ENCODE measurements around the gene TRMT61B. TPM values are rescaled to one million over a fixed set of nuclear protein-coding genes. Genes with fewer than 3 reads are reported as not detected.

Gene TRMT61B
- total RNA-seq, 2 experiments from 2014 or later, result 13.6 to 15.5 TPM

DNA sequence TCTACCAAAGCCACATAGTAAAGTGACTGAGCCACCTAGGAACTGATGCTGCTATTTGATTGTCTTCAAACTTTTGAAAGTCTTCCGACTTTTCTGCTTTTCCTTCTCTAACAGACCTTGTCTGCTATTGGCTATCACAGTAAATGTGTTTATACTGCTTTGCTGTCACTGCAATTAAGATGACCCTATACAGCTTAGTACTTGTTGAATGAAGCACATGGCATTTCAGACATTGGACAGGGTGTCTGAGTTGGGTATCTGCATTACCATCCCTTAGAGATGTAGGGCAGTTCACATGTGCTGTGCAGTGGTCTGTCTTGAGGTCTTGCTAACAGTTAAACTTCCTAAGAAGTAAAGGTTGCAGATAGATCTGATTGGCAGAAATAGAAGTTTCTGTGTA lies 27.9 kb upstream of the TRMT61B start:
- H3K4me3 Mint-ChIP-seq, result peak overlapping the region; percentile 59
- CTCF ChIA-PET, result no interaction called here
- DNase-seq, result no peak
- H3K27ac Mint-ChIP-seq, result peak overlapping the region; percentile 61
- peaks cover 22% of the 10 kb centered on the region for H3K36me3 Mint-ChIP-seq (ENCODE audit: low read depth)
- H3K9me3 Mint-ChIP-seq, result no peaks in the 10 kb centered on the region
- H3K4me1 Mint-ChIP-seq (ENCODE audit: low read depth), result peaks cover 57% of the 10 kb centered on the region
- intact Hi-C loops (cut with micrococcal nuclease), result loop anchor here (5.0 kb wide), 1 partner anchor 306 kb away; no protein-coding TSS in a partner anchor
- H3K27me3 Mint-ChIP-seq (ENCODE audit: low read depth), result no peaks in the 10 kb centered on the region

DNA sequence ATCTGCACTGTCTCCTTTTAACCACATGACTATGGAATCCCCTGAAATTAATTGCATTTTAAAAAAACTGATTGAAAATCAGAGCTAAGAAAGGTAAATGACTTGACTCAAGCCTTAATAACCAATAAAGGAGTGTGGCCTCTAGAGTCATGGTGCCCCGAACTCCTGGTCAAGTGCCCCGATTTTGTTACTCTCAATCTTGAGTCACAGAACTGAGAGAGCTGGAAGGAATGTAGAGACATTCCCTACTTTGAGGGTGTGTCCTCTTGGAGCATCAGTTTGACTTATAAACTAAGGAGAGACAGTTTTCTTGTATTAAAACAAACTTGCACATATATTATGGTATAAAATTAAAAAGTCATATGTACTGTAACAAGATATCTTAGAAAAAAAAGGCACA lies 26.8 kb upstream of the TRMT61B start:
- DNase-seq, result no peak
- Mint-ChIP-seq H3K27me3 (ENCODE audit: low read depth) (no peaks in the 10 kb centered on the region), H3K27ac (no peak overlapping the region), H3K4me1 (ENCODE audit: low read depth) (peaks cover 52% of the 10 kb centered on the region), H3K9me3 (no peaks in the 10 kb centered on the region), H3K4me3 (peak overlapping the region; percentile 100), H3K36me3 (ENCODE audit: low read depth) (peaks cover 16% of the 10 kb centered on the region)
- intact Hi-C loops (cut with micrococcal nuclease), result loop anchor here (5.0 kb wide), 1 partner anchor 305 kb away; no protein-coding TSS in a partner anchor
- CTCF ChIA-PET, result interaction anchor here (1.3 to 1.7 kb wide), 2 partner anchors 302 to 331 kb away, joined by 3 to 4 read pairs; no protein-coding TSS in a partner anchor

DNA sequence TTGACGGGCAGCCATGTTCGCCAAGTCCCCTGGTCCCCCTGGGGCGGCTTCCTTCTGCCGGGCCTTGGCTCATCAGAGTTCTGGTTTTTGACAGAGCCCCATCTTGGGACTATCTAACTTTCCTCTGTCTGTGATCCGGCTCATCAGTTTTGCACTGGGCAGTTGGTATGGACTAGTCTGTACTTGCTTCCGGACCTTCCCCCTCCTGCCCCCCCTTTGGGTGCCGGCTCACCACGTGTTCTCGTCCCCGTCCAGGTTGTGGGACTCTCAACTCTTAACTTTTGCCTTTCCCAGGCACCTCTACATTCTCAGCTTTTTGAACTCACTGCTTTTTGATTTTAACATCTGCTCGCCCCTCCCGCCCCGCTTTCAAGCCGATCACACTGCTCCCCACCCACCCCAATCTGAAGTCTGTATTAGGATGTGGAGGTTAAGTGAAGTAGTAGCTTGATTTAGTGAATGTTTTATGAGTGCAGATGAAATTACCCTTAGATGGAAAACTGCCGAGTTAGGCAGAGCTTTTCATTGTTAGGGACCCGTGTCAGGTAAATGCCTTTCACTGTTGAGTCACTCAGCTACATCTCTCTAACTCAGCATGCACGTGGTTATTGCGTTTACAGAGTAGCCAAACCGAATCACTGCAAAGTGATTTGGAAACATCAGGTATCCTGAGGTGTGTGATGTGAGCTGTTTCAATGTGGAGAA lies 25.2 kb upstream of the TRMT61B start:
- Mint-ChIP-seq H3K27ac (peak overlapping the region; percentile 97), H3K36me3 (ENCODE audit: low read depth) (peaks cover 12% of the 10 kb centered on the region), H3K27me3 (ENCODE audit: low read depth) (no peaks in the 10 kb centered on the region), H3K4me1 (ENCODE audit: low read depth) (peaks cover 41% of the 10 kb centered on the region), H3K4me3 (peak overlapping the region; percentile 100), H3K9me3 (no peaks in the 10 kb centered on the region)
- DNase-seq, result peak; percentile 42
- CTCF ChIA-PET, result interaction anchor here (0.6 to 1.7 kb wide), 6 partner anchors 115 to 329 kb away, joined by 3 to 4 read pairs (median 3); no protein-coding TSS in a partner anchor
- intact Hi-C loops (cut with micrococcal nuclease), result loop anchor here (2.0 to 5.0 kb wide), 4 partner anchors 75 to 1251 kb away; partner anchors contain the start of gene YPEL5

- intact Hi-C loops (cut with micrococcal nuclease), result loop anchor here (1.0 to 5.0 kb wide), 7 partner anchors 24 to 1252 kb away; partner anchors contain the start of genes PPP1CB, TRMT61B and YPEL5
- Mint-ChIP-seq H3K9me3 (no peaks in the 10 kb centered on the region), H3K4me1 (ENCODE audit: low read depth) (peaks cover 35% of the 10 kb centered on the region), H3K27ac (peak within 1 kb of the TSS; percentile 97), H3K4me3 (peak within 1 kb of the TSS; percentile 100), H3K27me3 (ENCODE audit: low read depth) (no peaks in the 10 kb centered on the region), H3K36me3 (ENCODE audit: low read depth) (peaks cover 12% of the 10 kb centered on the region)
- CTCF ChIA-PET, result interaction anchor here (0.7 to 1.0 kb wide), 2 partner anchors 85 to 328 kb away, joined by 3 read pairs; no protein-coding TSS in a partner anchor
- peak; percentile 97 for DNase-seq
Measured at GRCh38 chr2:28894470-28895188, 24.5 kb upstream of the TRMT61B start, which contains the start of gene WDR43. TSS of gene WDR43 (plus strand) at chr2:28894667. CDS start at chr2:28894699, 32 bp downstream.

GRCh38 chr2:28893488-28893887 lies 23.4 kb upstream of the TRMT61B start:
- H3K36me3 Mint-ChIP-seq (ENCODE audit: low read depth), result peaks cover 10% of the 10 kb centered on the region
- H3K4me3 Mint-ChIP-seq, result peak overlapping the region; percentile 10
- H3K4me1 Mint-ChIP-seq (ENCODE audit: low read depth), result peaks cover 24% of the 10 kb centered on the region
- CTCF ChIA-PET, result no interaction called here
- intact Hi-C loops (cut with micrococcal nuclease), result no loop called here
- no peaks in the 10 kb centered on the region for H3K9me3 Mint-ChIP-seq
- H3K27ac Mint-ChIP-seq, result no peak overlapping the region
- DNase-seq, result no peak
- H3K27me3 Mint-ChIP-seq (ENCODE audit: low read depth), result no peaks in the 10 kb centered on the region

DNA sequence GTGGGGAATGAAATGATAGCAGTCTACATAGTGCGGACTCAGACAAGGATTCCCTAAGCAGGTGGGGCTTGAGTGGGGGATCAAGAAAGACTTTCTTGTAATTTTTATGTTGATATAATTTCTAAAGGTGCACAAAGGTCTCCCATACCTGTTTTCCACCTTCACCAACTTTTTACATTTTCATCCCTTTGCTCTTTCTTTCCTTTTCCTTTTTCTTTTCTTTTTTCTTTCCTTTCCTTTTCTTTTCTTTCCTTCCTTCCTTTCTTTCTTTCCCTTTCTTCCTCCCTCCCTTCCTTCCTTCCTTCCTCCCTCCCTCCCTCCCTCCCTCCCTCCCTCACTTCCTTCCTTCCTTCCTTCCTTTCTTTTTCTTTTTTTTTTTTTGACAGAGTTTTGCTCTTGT lies 10.1 kb upstream of the TRMT61B start:
- no peaks in the 10 kb centered on the region for H3K4me1 Mint-ChIP-seq (ENCODE audit: low read depth)
- CTCF ChIA-PET, result no interaction called here
- peaks cover 18% of the 10 kb centered on the region for H3K27me3 Mint-ChIP-seq (ENCODE audit: low read depth)
- H3K9me3 Mint-ChIP-seq, result no peaks in the 10 kb centered on the region
- intact Hi-C loops (cut with micrococcal nuclease), result no loop called here
- DNase-seq, result no peak
- H3K27ac Mint-ChIP-seq, result no peak overlapping the region
- H3K4me3 Mint-ChIP-seq, result no peak overlapping the region
- H3K36me3 Mint-ChIP-seq (ENCODE audit: low read depth), result no peaks in the 10 kb centered on the region

GRCh38 chr2:28871620-28872019 lies 1.5 kb upstream of the TRMT61B start:
- intact Hi-C loops (cut with micrococcal nuclease), result loop anchor here (2.0 kb wide), 2 partner anchors 51 to 245 kb away; no protein-coding TSS in a partner anchor

GRCh38 chr2:28869494-28870145 lies 489 bp downstream of the TRMT61B start:
- CTCF ChIA-PET, result interaction anchor here (0.7 to 1.8 kb wide), 2 partner anchors 21 to 49 kb away, joined by 6 to 7 read pairs; no protein-coding TSS in a partner anchor
- Mint-ChIP-seq H3K36me3 (ENCODE audit: low read depth) (peaks cover 13% of the 10 kb centered on the region), H3K4me3 (peak overlapping the region; percentile 89), H3K27ac (peak overlapping the region; percentile 89), H3K9me3 (no peaks in the 10 kb centered on the region), H3K4me1 (ENCODE audit: low read depth) (peaks cover 36% of the 10 kb centered on the region), H3K27me3 (ENCODE audit: low read depth) (no peaks in the 10 kb centered on the region)
- intact Hi-C loops (cut with micrococcal nuclease), result loop anchor here (1.0 to 2.0 kb wide), 9 partner anchors 25 to 303 kb away; partner anchors contain the start of genes PPP1CB, SPDYA and WDR43
- DNase-seq, result peak; percentile 23

More at GRCh38 chr2:28871620-28872019, 1.5 kb upstream of the TRMT61B start:
- Mint-ChIP-seq H3K27ac (no peak overlapping the region), H3K4me3 (no peak overlapping the region), H3K36me3 (ENCODE audit: low read depth) (peaks cover 4% of the 10 kb centered on the region), H3K4me1 (ENCODE audit: low read depth) (peaks cover 21% of the 10 kb centered on the region), H3K9me3 (no peaks in the 10 kb centered on the region), H3K27me3 (ENCODE audit: low read depth) (peaks cover 5% of the 10 kb centered on the region)
- CTCF ChIA-PET, result interaction anchor here (1.8 kb wide), 1 partner anchor 51 kb away, joined by 7 read pairs; no protein-coding TSS in a partner anchor
- DNase-seq, result no peak

GRCh38 chr2:28868611-28869010 lies 1.5 kb downstream of the TRMT61B start:
- CTCF ChIA-PET, result interaction anchor here (1.6 kb wide), 1 partner anchor 30 kb away, joined by 3 read pairs; no protein-coding TSS in a partner anchor
- no peaks in the 10 kb centered on the region for H3K9me3 Mint-ChIP-seq
- intact Hi-C loops (cut with micrococcal nuclease), result no loop called here
- no peak for DNase-seq
- H3K27ac Mint-ChIP-seq, result no peak overlapping the region
- H3K36me3 Mint-ChIP-seq (ENCODE audit: low read depth), result peaks cover 13% of the 10 kb centered on the region
- peaks cover 42% of the 10 kb centered on the region for H3K4me1 Mint-ChIP-seq (ENCODE audit: low read depth)
- H3K27me3 Mint-ChIP-seq (ENCODE audit: low read depth), result no peaks in the 10 kb centered on the region
- peak overlapping the region; percentile 67 for H3K4me3 Mint-ChIP-seq

GRCh38 chr2:28855977-28856376 lies 14.1 kb downstream of the TRMT61B start:
- peaks cover 16% of the 10 kb centered on the region for H3K36me3 Mint-ChIP-seq (ENCODE audit: low read depth)
- CTCF ChIA-PET, result no interaction called here
- H3K4me1 Mint-ChIP-seq (ENCODE audit: low read depth), result peaks cover 2% of the 10 kb centered on the region
- intact Hi-C loops (cut with micrococcal nuclease), result no loop called here
- H3K9me3 Mint-ChIP-seq, result no peaks in the 10 kb centered on the region
- H3K27ac Mint-ChIP-seq, result no peak overlapping the region
- H3K27me3 Mint-ChIP-seq (ENCODE audit: low read depth), result no peaks in the 10 kb centered on the region
- DNase-seq, result no peak
- H3K4me3 Mint-ChIP-seq, result no peak overlapping the region

DNA sequence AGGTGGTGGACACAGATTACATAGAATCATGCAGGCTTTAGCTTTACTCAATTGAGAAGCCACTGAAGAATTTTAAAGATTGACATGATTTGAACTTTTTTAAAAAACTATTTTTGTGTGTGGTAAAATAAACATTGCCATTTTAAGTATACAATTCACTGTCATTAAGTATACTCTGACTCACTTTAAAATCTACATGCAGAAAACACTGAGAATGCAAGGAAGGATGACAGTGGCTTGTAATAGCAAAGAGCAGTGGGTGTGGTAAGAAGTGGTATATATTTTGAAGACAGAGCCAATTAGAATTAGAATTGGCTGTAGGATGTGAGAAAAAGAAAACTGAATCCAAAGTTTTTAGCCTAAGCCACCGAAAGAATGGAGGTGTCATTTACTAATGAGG lies 14.9 kb downstream of the TRMT61B start:
- CTCF ChIA-PET, result no interaction called here
- DNase-seq, result no peak
- H3K9me3 Mint-ChIP-seq, result no peaks in the 10 kb centered on the region
- H3K36me3 Mint-ChIP-seq (ENCODE audit: low read depth), result peaks cover 9% of the 10 kb centered on the region
- H3K4me1 Mint-ChIP-seq (ENCODE audit: low read depth), result peaks cover under 1% of the 10 kb centered on the region
- no peak overlapping the region for H3K27ac Mint-ChIP-seq
- H3K27me3 Mint-ChIP-seq (ENCODE audit: low read depth), result no peaks in the 10 kb centered on the region
- no peak overlapping the region for H3K4me3 Mint-ChIP-seq
- intact Hi-C loops (cut with micrococcal nuclease), result no loop called here

- Mint-ChIP-seq H3K27me3 (ENCODE audit: low read depth) (no peaks in the 10 kb centered on the region), H3K9me3 (no peaks in the 10 kb centered on the region), H3K27ac (no peak overlapping the region), H3K4me3 (no peak overlapping the region), H3K4me1 (ENCODE audit: low read depth) (no peaks in the 10 kb centered on the region), H3K36me3 (ENCODE audit: low read depth) (no peaks in the 10 kb centered on the region)
- intact Hi-C loops (cut with micrococcal nuclease), result no loop called here
- CTCF ChIA-PET, result interaction anchor here (0.6 to 1.3 kb wide), 3 partner anchors 8 to 64 kb away, joined by 3 read pairs; no protein-coding TSS in a partner anchor
- DNase-seq, result no peak
Measured at GRCh38 chr2:28842042-28842441, 28.1 kb downstream of the TRMT61B start.
